B cell (primary cell): Measurements from ENCODE around the gene ATP6V0A1. TPM values are rescaled to one million over a fixed set of nuclear protein-coding genes. Genes with fewer than 3 reads are reported as not detected.

Experiments
- ATAC-seq: fragments of 200-7000 bp; cut with Tn5 transposase; one replicate; pipeline ENCODE4 v1.10.0; 2021; ENCODE audit warnings: low read depth, mild to moderate bottlenecking, moderate number of reproducible peaks, moderate library complexity
- CTCF ChIA-PET: fragments of 350-600 bp; sonication (Branson Sonifier 250); formaldehyde crosslinking; loops from one replicate; lab custom pipeline; 2021; ENCODE audit warnings: antibody characterized with exemption, inconsistent platforms; lab: Charles Lee
- POLR2A ChIA-PET: fragments of 350-600 bp; sonication (Branson Sonifier 250); formaldehyde crosslinking; loops from one replicate; lab custom pipeline; 2021; ENCODE audit warnings: antibody characterized with exemption; lab: Charles Lee
- DNase-seq: peaks from one replicate; pipeline ENCODE4 v3.0.0; 2013
- H2AFZ ChIP-seq: 2 replicates; pipeline ENCODE4 v1.6.1; 2012; ENCODE audit warnings: mild to moderate bottlenecking, low read depth, low read length; ENCODE audit not compliant: insufficient read depth, poor library complexity, severe bottlenecking
- H3K27ac ChIP-seq, 2 donors: 1 replicate in 1 of 2; 2 replicates in 1 of 2; pipeline ENCODE4 v1.5.1; 2012 to 2013; ENCODE audit warnings: low read length in 2 of 2, mild to moderate bottlenecking in 2 of 2, moderate library complexity in 1 of 2
- H3K27me3 ChIP-seq, 4 experiments: fragments of 200-600 bp in 1 of 4; sonication (generic) in 1 of 4; replicated peaks in 1 of 4; 1 replicate in 2 of 4; 2 replicates in 2 of 4; pipeline versions ENCODE4 v1.6.1 to v1.7.0; 2013 to 2016; ENCODE audit warnings: low read length in 3 of 4, mild to moderate bottlenecking in 2 of 4, mixed read lengths in 1 of 4, moderate library complexity in 1 of 4; ENCODE audit not compliant: insufficient read depth in 4 of 4, control insufficient read depth in 3 of 4; ENCODE audit errors: control extremely low read depth in 1 of 4
- H3K36me3 ChIP-seq, 2 experiments: replicated peaks in 1 of 2; 1 replicate in 1 of 2; 2 replicates in 1 of 2; pipeline versions ENCODE4 v1.6.1 to v1.7.1; 2013; ENCODE audit warnings: low read length in 1 of 2; ENCODE audit not compliant: insufficient read depth in 2 of 2, control insufficient read depth in 1 of 2; ENCODE audit errors: control extremely low read depth in 1 of 2, extremely low read depth in 1 of 2
- H3K4me1 ChIP-seq, 2 donors: fragments of 200-600 bp in 1 of 2; sonication (generic) in 1 of 2; 1 replicate in 1 of 2; 2 replicates in 1 of 2; pipeline versions ENCODE4 v1.5.1 to v1.6.1; 2013 to 2017; ENCODE audit warnings: low read length in 2 of 2; ENCODE audit not compliant: control insufficient read depth in 2 of 2, insufficient read depth in 2 of 2
- H3K4me2 ChIP-seq: replicated peaks from 2 replicates; pipeline ENCODE3; 2012; ENCODE audit warnings: mild to moderate bottlenecking, low read depth, low read length; ENCODE audit not compliant: poor library complexity, severe bottlenecking
- H3K4me3 ChIP-seq, 5 experiments: fragments of 200-600 bp in 1 of 5; sonication (generic) in 1 of 5; 1 replicate in 3 of 5; 2 replicates in 2 of 5; pipeline versions ENCODE4 v1.5.1 to v1.7.0; 2011 to 2016; ENCODE audit warnings: low read length in 4 of 5, mild to moderate bottlenecking in 4 of 5, low read depth in 2 of 5, control low read depth in 1 of 5, moderate library complexity in 1 of 5; ENCODE audit not compliant: insufficient read depth in 1 of 5; ENCODE audit errors: control extremely low read depth in 1 of 5, extremely low read depth in 1 of 5
- H3K79me2 ChIP-seq: fragments of 200-600 bp; sonication (generic); one replicate; pipeline ENCODE4 v1.6.0; 2016; ENCODE audit warnings: low read length; ENCODE audit not compliant: control insufficient read depth, insufficient read depth
- H3K9ac ChIP-seq: fragments of 200-600 bp; sonication (generic); 2 replicates; pipeline ENCODE4 v1.6.1; 2017; ENCODE audit warnings: mild to moderate bottlenecking, low read length, moderate library complexity
- H3K9me3 ChIP-seq, 3 donors: one replicate each; pipeline versions ENCODE4 v1.6.1 to v1.7.1; 2013; ENCODE audit warnings: low read length in 2 of 3; ENCODE audit not compliant: control insufficient read depth in 2 of 3, insufficient read depth in 1 of 3; ENCODE audit errors: control extremely low read depth in 1 of 3
- H4K20me1 ChIP-seq: 2 replicates; pipeline ENCODE4 v1.6.0; 2012; ENCODE audit warnings: mild to moderate bottlenecking, low read length; ENCODE audit not compliant: insufficient read depth, control insufficient read depth, poor library complexity, severe bottlenecking
- H3K27ac Mint-ChIP-seq: one replicate; pipeline ENCODE4 v1.8.0; 2021; ENCODE audit warnings: mixed read lengths
- H3K27me3 Mint-ChIP-seq: one replicate; pipeline ENCODE4 v1.8.0; 2021; ENCODE audit warnings: mixed read lengths
- H3K4me1 Mint-ChIP-seq: one replicate; pipeline ENCODE4 v1.8.0; 2021; ENCODE audit warnings: mixed read lengths
- H3K4me3 Mint-ChIP-seq: one replicate; pipeline ENCODE4 v1.8.0; 2021; ENCODE audit warnings: mixed read lengths
- H3K9me3 Mint-ChIP-seq: one replicate; pipeline ENCODE4 v1.8.0; 2022; ENCODE audit warnings: mixed read lengths; ENCODE audit not compliant: insufficient read depth
- EZH2 ChIP-seq: IDR thresholded peaks from 2 replicates; pipeline ENCODE4 v1.6.1; 2012; ENCODE audit warnings: borderline replicate concordance, low read depth, mild to moderate bottlenecking, moderate library complexity, low read length; ENCODE audit not compliant: insufficient read depth, poor library complexity, severe bottlenecking
- WGBS: methylation state at CpG from one replicate; pipeline ENCODE4 v1.1.5; 2013; ENCODE audit warnings: missing lambda C conversion rate; ENCODE audit not compliant: insufficient coverage; 5-methylcytosine and 5-hydroxymethylcytosine counted together
- intact Hi-C: fragments of 100-400 bp; cut with micrococcal nuclease; formaldehyde crosslinking; loops from one replicate; pipeline ENCODE4 v1.10.0; 2022
- polyA plus RNA-seq: library from polyadenylated mRNA; depleted of rRNA; stranded (reverse); fragments of >200 nt; gene quantifications from 2 replicates; pipeline ENCODE4 v1.2.3, GENCODE V29; 2012
- total RNA-seq, 2 donors: library from RNA; stranded (reverse); fragments of 120-200 nt in 1 of 2; gene quantifications; 1 replicate in 1 of 2; 2 replicates in 1 of 2; pipeline versions ENCODE4 v1.2.3 to v1.2.4, GENCODE V29; 2013 to 2022
- TF ChIP-seq, protein P1 (sequence below): fragments of 200-600 bp; IDR thresholded peaks from one replicate; pipeline ENCODE4 v1.8.0; 2022; ENCODE audit warnings: antibody characterized with exemption, mild to moderate bottlenecking

ATP6V0A1 gene
- total and polyA plus RNA-seq, 2 donors (not counting 1 experiment from before 2014, with no cell fraction given): 59.1 to 90.9 TPM

DNA sequence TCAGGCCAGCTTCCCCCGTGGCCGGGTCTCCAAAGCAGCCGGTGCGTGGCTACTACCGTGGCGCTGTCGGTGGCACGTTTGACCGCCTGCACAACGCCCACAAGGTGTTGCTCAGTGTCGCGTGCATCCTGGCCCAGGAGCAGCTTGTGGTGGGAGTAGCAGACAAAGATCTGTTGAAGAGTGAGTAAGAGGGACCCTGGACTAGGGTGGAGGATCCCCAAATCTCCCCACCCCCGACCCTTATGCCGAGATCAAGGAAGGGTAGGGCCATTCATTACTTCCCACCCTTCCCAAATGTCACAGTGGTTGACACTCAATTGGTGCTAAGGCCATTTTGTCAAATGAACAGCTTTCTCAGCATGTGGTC, 104.4 kb downstream of the ATP6V0A1 start:
- Histone ChIP-seq H2AFZ (no peak overlapping the region), H3K9me3 (no peaks in the 10 kb centered on the region), H3K9ac (peak overlapping the region; percentile 93), H3K36me3 (peaks cover 0 to 26% of the 10 kb centered on the region in 2 experiments), H3K27me3 (no peaks in the 10 kb centered on the region), H3K4me2 (peak overlapping the region; percentile 80), H3K4me3 (peak overlapping the region in 4 of 5 experiments; percentile 93 to 99 (median 94)), H3K4me1 (peaks cover 31 to 43% of the 10 kb centered on the region in 2 donors), H3K27ac (peak overlapping the region; percentile 2 to 87), H3K79me2 (peaks cover 62% of the 10 kb centered on the region), H4K20me1 (peaks cover 12% of the 10 kb centered on the region)
- peak overlapping the region; percentile 96 for H3K27ac Mint-ChIP-seq
- H3K4me3 Mint-ChIP-seq: peak overlapping the region; percentile 97
- H3K27me3 Mint-ChIP-seq: no peaks in the 10 kb centered on the region
- ChIA-PET POLR2A (interaction anchor here (0.8 to 2.1 kb wide), 2 partner anchors 8 to 14 kb away, joined by 3 to 6 read pairs; partner anchors contain the start of gene PSMC3IP), CTCF (interaction anchor here (0.6 to 6.4 kb wide), 4 partner anchors 14 to 36 kb away, joined by 3 to 51 read pairs (median 3); partner anchors contain the start of gene PSMC3IP)
- ATAC-seq (no peak), DNase-seq (no peak)
- WGBS: 64% methylated on average over 5 of the region's 14 CpGs
- intact Hi-C loops: no loop called here
- H3K4me1 Mint-ChIP-seq: peaks cover 43% of the 10 kb centered on the region
- TF ChIP-seq, protein P1, sequence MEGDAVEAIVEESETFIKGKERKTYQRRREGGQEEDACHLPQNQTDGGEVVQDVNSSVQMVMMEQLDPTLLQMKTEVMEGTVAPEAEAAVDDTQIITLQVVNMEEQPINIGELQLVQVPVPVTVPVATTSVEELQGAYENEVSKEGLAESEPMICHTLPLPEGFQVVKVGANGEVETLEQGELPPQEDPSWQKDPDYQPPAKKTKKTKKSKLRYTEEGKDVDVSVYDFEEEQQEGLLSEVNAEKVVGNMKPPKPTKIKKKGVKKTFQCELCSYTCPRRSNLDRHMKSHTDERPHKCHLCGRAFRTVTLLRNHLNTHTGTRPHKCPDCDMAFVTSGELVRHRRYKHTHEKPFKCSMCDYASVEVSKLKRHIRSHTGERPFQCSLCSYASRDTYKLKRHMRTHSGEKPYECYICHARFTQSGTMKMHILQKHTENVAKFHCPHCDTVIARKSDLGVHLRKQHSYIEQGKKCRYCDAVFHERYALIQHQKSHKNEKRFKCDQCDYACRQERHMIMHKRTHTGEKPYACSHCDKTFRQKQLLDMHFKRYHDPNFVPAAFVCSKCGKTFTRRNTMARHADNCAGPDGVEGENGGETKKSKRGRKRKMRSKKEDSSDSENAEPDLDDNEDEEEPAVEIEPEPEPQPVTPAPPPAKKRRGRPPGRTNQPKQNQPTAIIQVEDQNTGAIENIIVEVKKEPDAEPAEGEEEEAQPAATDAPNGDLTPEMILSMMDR: no peak
- TF ChIP-seq EZH2: no peak
- H3K9me3 Mint-ChIP-seq: no peaks in the 10 kb centered on the region

DNA sequence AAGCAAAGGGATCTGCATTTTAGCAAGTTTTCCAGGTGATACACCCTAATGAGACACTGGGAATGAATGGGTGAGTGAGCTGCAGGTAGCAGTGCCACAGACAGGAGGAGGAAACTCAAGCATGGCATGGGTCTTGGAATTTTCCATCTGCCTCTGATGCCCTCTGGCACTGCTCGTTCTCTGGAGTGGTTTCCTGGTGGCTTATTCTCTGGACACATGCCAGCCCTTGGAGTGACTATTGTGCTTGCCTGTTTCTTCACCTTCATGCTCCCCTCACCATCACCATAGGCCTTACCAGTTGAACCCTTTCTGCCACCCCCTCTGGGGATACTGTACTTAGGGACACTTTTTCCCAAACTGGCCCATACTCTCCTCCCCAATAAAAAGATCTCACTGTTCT, 104.9 kb downstream of the ATP6V0A1 start:
- Mint-ChIP-seq H3K4me1 (peaks cover 43% of the 10 kb centered on the region), H3K4me3 (peak overlapping the region; percentile 97), H3K27ac (peak overlapping the region; percentile 79), H3K9me3 (no peaks in the 10 kb centered on the region), H3K27me3 (no peaks in the 10 kb centered on the region)
- intact Hi-C loops: no loop called here
- no peak overlapping the region for H2AFZ ChIP-seq
- peak overlapping the region; percentile 80 for H3K4me2 ChIP-seq
- WGBS: 100% methylated on average over 1 of the region's 1 CpG
- CTCF ChIA-PET: interaction anchor here (0.6 to 6.4 kb wide), 3 partner anchors 14 to 31 kb away, joined by 3 to 51 read pairs (median 3); partner anchors contain the start of gene PSMC3IP
- peaks cover 15% of the 10 kb centered on the region for H4K20me1 ChIP-seq
- DNase-seq (no peak), ATAC-seq (no peak)
- peaks cover 0 to 26% of the 10 kb centered on the region in 2 experiments for H3K36me3 ChIP-seq
- H3K9ac ChIP-seq: no peak overlapping the region
- no peak overlapping the region for H3K27ac ChIP-seq
- peak overlapping the region in 2 of 5 experiments; percentile 12 to 95 for H3K4me3 ChIP-seq
- peaks cover 31 to 47% of the 10 kb centered on the region in 2 donors for H3K4me1 ChIP-seq
- H3K79me2 ChIP-seq: peaks cover 64% of the 10 kb centered on the region
- H3K9me3 ChIP-seq: no peaks in the 10 kb centered on the region
- no peak for TF ChIP-seq EZH2
- TF ChIP-seq, protein P1: no peak
- POLR2A ChIA-PET: interaction anchor here (0.8 to 2.1 kb wide), 2 partner anchors 9 to 14 kb away, joined by 3 to 6 read pairs; partner anchors contain the start of gene PSMC3IP
- H3K27me3 ChIP-seq: no peaks in the 10 kb centered on the region
